Measurements from ENCODE around the gene TCF4.

The TCF4 gene

DNA sequence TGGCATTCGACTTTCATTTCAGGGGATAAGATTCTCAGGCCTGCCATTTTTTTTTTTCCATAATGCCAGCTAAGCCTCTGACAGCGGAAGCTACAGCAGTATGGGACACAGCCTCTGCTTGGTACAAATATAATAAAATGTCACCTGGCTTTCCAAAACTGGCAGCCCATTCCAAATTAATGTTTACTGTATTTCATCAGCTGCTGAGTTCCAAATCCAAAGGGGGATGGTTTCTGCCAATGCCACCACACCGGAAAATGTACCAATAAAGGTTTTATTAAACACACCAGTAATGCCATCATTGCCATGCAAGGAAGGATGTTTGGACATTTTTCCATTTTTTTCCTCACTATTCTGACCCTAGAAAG lies 352.9 kb downstream of the TCF4 start:
- DNase-seq (ENCODE audit: low read depth in 2 of 2), result no peak

- DNase-seq (ENCODE audit: low read depth in 2 of 2), result peak; percentile 55 to 56
Observed at GRCh38 chr18:55234366-55235093, 353.5 kb downstream of the TCF4 start.

DNA sequence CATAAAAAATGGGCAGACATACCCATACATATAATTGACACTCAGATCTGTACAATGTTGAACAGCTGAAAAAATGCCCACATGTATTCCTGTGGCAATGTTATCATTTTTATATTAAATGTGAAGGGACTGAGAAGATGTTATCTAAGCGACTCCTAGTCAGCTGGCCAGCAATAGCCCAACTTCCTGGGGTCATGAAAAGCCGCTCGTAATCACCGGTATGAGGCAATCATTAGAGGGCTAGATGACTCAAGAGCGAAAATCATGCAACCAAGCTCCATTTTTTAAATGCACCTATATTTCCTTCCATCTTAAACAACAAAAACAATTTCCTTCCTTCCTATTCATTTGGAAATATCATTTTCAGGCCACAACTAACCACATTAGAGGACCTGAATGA lies 354.1 kb downstream of the TCF4 start:
- DNase-seq (ENCODE audit: low read depth in 2 of 2), result no peak

- DNase-seq (ENCODE audit: low read depth in 2 of 2), result no peak
Observed at GRCh38 chr18:55232506-55232905, 355.5 kb downstream of the TCF4 start.

DNA sequence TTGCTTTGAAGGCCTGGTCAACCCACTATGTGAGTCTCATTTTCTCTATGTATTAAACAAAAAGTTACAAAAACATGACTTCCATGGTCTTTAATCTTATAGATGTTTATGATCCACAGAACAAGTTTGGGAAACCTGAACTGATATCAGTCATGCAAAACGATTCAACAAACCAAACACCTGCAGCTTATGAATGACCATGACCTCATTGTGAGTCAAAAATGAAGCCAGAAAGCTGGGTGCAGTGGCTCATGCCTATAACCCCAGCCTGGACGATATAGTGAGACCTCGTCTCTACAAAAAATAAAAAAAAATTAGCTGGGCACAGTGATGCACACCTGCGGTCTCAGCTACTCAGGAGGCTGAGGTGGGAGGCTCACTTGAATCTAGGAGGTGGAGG lies 358.3 kb downstream of the TCF4 start:
- no peak for DNase-seq (ENCODE audit: low read depth in 2 of 2)

- no peak for DNase-seq (ENCODE audit: low read depth in 2 of 2)
Observed at GRCh38 chr18:55228707-55229106, 359.3 kb downstream of the TCF4 start.

GRCh38 chr18:55228191-55228590 lies 359.8 kb downstream of the TCF4 start:
- DNase-seq (ENCODE audit: low read depth in 2 of 2), result no peak

DNA sequence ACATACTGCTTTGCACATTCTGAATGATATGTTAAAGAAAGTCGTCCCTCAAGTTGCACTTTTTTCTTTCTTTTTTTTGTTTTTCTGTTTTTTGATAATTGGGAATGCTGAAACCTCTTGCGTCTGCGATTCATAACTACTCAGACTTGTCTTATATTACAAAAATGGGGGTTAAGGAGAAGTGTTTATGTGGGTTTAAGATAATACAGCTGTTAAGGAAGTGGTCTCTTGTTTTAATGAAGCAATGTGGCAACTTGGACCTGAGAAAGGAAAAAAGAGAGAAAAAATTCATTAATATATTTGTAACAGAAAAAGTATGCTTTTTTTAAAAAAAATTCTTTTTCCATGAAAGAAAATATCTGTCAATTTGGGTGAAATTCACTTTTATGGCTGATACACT lies 360.2 kb downstream of the TCF4 start:
- DNase-seq (ENCODE audit: low read depth in 2 of 2), result no peak

DNA sequence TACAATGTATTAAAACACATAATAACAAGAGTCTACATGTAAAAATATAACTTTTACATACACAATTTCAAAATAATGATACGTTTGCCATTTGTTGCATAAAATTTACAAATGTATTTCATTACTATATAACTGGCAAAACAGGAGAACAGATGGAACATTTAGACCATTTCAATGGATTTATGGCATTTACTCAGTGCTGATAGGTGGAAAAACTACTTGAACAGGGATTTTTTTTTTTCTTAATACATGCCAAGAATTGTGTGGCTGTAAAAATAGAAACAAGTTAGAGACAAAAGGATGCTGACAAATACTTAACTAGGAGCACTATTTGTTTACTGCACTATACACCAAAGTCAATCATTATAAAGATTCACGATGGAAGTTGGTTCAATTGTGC lies 361.9 kb downstream of the TCF4 start:
- DNase-seq (ENCODE audit: low read depth in 2 of 2), result no peak

GRCh38 chr18:55224086-55224625 lies 363.8 kb downstream of the TCF4 start:
- no peak for DNase-seq (ENCODE audit: low read depth in 2 of 2)

DNA sequence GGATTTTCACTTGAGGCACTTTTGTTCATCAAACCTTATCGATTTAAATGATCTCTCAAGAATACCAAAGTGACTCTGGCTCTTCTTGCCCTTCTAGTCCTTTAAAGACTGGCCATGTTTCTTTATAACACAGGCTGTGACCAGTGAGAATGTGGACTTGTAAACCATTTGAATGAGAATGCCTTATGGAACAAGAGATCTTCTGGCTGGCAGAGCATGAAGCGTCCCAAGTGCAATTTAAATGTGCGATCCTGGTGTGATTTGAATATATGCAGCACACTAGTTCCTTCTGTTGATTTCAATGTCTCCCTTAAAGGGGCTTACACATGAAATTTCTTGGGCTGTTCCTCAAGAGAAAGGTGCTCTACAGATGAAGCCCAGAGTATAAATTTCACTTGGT lies 366.4 kb downstream of the TCF4 start:
- no peak for DNase-seq (ENCODE audit: low read depth in 2 of 2)

GRCh38 chr18:55220523-55220922 lies 367.5 kb downstream of the TCF4 start:
- no peak for DNase-seq (ENCODE audit: low read depth in 2 of 2)

GRCh38 chr18:55219823-55220222 lies 368.2 kb downstream of the TCF4 start:
- no peak for DNase-seq (ENCODE audit: low read depth in 2 of 2)

DNA sequence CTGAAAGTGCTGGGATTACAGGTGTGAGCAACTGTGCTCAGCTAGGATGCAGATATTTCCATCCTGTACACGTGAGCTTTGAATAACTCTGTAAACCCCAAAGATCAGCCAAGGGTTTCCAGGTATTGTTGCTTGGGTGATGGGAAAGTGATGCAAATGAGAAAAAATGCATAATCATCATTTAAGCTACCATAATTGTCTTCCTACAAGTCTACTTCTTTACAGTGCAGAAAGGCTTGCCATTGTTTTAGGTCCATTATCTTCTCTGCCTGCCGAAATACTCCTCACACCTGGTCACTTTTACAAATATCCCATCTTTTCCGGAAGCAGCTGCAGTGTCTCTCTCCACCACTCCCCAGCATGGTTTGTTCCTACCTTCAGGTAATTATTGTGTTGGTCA lies 368.9 kb downstream of the TCF4 start:
- DNase-seq (ENCODE audit: low read depth in 2 of 2), result no peak

DNA sequence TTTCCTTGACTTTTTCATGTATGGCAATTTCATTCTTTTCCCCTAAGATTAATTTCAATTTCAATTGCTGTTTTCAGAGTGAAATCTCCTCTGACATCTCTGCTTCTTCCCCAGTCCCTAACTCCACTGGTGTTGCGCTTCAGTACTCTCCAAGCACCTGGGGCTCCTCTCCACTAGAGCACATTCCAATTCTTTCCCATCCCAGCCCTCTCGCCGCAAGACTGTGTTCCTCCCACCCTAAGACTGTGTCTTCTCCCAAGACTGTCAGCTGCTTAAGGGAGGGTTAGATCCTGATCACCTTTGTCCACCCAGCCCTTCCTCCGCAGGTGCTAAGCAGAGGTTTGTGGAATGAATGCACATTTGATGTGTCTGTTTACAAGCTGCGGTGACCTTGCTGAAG lies 373.0 kb downstream of the TCF4 start:
- DNase-seq (ENCODE audit: low read depth in 2 of 2), result no peak

DNA sequence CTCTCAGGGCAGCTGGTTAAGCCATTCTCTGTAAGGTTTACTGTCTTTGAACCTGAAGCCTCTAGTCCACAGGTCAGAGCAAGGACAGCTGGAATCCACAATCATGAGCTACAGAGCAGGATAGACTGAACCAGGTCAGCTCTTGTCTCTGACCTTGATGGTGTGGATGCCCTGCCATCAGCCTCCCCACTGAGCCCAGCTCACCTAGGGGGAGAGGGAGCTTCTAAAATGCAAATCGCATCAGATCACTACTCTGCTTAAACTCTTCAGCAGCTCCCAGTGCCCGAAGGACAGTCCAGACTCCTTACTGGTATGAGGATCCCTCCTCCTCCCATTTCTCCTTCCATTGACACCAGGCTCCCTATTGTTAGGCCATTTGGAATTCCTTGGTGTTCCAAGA lies 373.5 kb downstream of the TCF4 start:
- no peak for DNase-seq (ENCODE audit: low read depth in 2 of 2)

DNA sequence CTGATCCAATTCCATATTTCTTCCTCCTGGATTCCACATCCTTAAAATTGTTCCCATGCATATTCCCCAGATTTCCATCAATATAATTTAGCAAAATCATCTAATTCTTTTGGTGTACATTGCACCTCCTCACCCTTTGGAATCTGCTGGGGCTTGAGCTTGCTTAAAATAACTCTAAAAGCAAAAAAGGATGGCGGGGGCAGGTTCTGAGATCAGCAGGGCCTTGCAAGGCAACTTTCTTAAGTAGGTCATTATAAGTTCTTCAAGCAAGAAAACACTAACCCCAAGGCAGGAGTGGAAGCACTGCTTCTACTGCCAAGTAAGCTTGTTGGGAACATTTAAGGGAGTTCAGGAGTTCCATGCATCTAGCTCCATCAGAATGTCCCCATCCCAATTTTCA lies 374.4 kb downstream of the TCF4 start:
- no peak for DNase-seq (ENCODE audit: low read depth in 2 of 2)

- DNase-seq (ENCODE audit: low read depth in 2 of 2), result no peak
Observed at GRCh38 chr18:55206927-55207326, 381.1 kb downstream of the TCF4 start.

GRCh38 chr18:55202232-55202917 lies 385.6 kb downstream of the TCF4 start:
- no peak for DNase-seq (ENCODE audit: low read depth in 2 of 2)

- DNase-seq (ENCODE audit: low read depth in 2 of 2), result no peak
Observed at GRCh38 chr18:55199291-55199963, 388.6 kb downstream of the TCF4 start.

DNA sequence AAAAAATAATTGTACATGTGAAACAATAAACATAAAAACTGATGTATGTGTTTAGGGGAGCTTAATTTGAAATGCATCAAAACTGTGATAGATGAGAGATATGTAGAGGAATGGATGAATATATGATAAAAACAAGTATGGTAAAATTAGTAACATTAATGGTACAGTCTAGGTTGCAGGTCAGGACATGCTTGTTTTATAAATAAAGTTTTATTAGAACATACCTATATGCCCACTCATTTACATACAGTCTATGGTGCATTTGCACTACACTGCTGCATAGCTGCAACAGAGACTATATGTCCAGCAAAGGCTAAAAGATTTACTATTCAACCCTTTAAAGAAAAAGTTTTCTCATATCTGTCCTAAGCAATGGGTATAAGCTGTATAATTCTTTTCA lies 392.1 kb downstream of the TCF4 start:
- DNase-seq (ENCODE audit: low read depth in 2 of 2), result no peak

- no peak for DNase-seq (ENCODE audit: low read depth in 2 of 2)
Observed at GRCh38 chr18:55189972-55190371, 398.0 kb downstream of the TCF4 start.

GRCh38 chr18:55186588-55186987 lies 401.4 kb downstream of the TCF4 start:
- no peak for DNase-seq (ENCODE audit: low read depth in 2 of 2)
